Medulla oblongata (tissue), 1 donor: ENCODE data around the gene IMPA2.
"Not testable (repeated sequence)": the region's sequence is repeated elsewhere in the genome, so short reads cannot be mapped to it uniquely, and the experiment has no call there.

Experiments
- DNase-seq: peaks from one replicate; pipeline ENCODE4 v3.0.0-alpha.2; 2015; ENCODE audit errors: extremely low spot score

The IMPA2 gene

DNA sequence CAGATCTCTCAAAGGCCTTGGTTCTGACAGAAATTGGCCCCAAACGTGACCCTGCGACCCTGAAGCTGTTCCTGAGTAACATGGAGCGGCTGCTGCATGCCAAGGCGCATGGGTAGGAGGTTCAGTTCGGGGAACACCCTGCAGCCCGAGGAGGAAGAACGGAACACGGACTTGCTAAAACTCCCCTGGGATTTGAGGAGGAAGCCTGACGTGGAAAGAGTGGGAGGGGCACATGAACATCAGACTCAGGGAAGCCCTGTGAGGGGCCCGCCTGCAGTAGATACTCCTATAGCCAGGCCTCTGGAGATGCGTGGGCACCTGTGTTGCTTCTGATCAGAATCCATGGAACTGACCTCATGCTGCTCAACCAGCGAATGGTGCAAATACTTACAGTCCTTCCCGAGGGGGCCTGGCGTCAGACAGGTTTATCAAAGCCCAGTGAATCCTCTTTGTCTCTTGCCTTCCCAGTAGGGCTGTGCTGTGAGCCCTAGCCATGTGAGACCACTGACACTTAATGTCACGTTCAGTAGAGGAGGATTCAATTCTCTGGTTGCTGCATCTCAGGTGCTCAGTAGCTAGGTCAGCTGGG is 46.8 kb downstream of the IMPA2 start:
- DNase-seq = no peak

DNA sequence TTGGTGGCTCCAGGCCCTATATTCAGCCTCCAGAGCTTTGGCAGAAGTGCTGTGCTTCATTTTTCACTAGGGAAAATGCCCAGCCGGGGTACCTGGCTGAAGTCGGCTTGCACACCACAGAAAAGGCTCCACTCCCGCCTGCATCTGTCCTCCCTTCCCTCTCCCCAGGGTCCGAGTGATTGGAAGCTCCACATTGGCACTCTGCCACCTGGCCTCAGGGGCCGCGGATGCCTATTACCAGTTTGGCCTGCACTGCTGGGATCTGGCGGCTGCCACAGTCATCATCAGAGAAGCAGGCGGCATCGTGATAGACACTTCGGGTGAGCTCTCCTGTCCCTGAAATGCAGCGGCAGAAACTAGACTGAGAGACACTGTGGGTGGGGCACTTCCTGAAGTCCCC is 47.4 kb downstream of the IMPA2 start:
- DNase-seq = no peak

DNA sequence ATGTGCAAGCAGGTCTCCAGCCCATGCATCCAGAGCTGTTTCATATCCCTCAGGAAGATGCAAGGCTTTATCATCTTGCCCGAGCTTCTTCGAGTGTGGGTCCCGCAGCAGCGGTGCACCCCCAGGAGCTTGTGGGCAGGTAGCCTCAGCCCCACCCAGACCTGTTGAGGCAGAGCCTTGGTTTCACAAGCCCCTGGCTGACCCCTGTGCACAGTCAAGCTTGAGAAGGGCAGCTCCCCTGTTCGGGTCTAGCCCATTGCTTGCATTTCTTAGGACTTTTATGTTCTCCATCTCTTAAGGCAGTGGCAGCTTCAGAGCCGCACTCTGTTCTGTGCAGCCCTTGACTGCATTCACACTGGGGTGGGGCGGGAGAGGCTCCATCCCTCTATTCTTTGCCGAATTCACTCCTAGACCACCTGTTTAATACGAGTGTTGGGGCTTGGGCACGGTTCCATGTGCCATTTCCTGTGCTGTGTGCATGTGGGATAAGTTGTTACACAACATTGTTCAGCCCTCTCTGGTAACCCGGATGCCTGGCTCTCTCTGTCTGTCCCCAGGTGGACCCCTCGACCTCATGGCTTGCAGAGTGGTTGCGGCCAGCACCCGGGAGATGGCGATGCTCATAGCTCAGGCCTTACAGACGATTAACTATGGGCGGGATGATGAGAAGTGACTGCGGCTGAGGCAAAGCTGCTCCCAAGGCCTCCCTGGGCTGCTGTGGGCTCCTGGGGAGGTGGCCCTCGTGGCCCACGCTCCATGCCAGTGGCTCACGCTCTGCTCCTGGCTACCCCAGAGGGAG is 48.7 kb downstream of the IMPA2 start:
- no peak for DNase-seq

DNA sequence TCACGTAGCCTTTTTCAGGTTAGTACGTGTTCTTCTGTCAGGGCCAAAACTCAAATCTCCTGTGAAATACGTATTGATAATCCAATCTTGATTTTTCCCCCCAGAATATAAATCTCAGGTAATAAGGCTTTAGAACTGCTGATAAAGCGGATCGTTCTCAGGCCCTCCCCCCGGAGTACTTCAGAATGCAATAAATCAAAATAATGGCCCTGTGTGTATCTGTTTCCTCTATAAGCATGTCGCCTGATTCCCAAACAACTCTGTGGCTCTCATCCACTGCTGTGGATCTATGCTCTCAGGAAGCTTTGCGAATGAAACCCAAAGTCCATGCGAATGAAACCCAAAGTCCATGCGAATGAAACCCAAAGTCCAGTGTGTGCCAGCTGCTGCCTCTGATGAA is 49.4 kb downstream of the IMPA2 start:
- no peak for DNase-seq

DNA sequence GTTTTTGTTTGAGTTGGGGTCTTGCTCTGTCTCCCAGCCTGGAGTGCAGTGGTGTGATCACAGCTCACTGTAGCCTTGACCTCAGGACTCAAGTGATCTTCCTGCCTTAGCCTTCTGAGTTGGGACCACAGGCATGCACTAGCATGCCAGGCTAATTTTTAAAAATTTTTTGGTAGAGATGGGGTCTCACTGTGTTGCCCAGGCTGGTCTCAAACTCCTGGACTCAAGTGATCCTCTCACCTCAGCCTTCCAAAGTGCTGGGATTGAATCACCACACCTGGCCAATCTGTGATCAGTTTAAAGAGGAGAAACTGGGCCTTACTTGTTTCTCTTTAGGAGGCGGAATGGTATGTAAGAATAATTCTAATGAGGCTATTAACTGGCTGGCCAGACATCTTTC is 49.9 kb downstream of the IMPA2 start:
- no peak for DNase-seq

DNA sequence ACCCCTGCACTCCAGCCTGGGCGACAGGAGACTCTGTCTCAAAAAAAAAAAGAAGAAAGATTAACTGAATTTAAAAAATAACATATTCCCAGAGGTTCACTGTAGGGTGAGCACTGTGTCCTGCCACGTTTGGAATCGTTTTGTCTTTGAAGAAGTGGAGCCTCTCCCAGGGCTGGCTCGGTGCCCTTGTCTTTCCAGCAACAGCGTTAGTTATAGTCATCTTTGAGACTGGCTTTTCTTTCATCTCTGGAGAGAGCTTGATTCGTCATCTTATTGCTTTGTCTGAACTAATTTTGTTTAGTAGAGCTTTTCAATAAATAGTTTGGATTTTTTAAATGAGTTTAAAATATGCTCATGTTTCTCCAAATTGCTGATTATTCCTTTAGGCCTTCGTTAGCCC is 50.5 kb downstream of the IMPA2 start:
- DNase-seq = peak; percentile 41

DNA sequence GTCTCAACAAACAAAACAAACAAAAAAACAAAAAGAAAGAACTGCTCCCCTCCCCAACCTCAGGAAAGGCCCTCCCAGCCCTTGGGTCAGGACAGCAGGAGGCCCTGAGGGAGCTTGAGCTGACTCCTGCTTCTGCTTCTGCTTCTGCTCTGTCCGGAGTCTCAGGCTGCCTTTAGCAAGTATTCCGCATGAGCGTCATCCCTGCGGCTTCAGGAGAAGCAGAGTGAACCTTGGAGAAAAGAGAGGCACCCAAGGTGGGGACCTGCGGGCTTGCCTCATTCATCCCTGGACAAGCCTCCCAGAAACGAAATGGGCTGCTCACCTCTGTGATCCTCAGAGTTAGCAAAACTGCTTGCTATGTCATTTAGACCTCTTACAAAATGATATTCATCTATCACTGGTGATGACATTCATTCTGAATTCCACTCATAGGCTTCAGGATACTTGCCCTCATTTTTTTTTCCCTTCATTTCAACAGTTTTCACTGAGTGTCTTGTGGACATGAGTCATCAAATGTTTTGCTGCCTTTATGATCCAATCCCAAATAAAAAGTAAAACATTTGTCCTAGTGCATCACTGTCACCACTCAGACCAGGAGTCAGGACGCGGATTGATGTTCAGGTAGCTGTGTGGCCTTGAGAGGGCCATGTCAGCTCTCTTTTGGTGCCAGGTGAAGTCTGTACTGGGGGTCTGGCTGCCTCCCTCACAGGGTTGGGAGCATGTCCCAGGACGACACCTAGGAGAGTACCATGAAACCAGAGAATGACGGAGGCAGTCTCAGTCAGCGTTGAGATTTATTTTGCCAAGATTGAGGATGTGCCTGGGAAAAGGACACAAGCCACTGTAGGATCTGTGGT is 51.7 kb downstream of the IMPA2 start:
- no peak for DNase-seq

DNA sequence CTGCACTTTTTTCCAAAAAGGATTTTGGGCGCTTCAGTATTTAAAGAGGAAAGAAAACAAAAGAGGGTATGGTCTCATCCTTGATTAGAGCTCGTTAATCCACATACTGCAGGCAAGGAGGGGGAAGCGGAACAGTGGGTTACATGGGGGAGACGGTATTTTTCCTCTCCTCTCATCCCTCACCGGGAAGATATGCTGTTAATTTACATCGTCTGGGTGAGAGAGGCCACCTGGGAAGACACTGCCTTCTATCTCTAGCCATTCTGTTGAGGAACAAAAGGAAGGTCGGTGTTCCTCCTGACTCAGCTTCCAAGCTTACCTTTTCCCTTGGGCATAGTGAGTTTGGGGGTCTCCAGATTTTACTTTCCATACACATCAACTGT is 52.3 kb downstream of the IMPA2 start:
- no peak for DNase-seq

DNA sequence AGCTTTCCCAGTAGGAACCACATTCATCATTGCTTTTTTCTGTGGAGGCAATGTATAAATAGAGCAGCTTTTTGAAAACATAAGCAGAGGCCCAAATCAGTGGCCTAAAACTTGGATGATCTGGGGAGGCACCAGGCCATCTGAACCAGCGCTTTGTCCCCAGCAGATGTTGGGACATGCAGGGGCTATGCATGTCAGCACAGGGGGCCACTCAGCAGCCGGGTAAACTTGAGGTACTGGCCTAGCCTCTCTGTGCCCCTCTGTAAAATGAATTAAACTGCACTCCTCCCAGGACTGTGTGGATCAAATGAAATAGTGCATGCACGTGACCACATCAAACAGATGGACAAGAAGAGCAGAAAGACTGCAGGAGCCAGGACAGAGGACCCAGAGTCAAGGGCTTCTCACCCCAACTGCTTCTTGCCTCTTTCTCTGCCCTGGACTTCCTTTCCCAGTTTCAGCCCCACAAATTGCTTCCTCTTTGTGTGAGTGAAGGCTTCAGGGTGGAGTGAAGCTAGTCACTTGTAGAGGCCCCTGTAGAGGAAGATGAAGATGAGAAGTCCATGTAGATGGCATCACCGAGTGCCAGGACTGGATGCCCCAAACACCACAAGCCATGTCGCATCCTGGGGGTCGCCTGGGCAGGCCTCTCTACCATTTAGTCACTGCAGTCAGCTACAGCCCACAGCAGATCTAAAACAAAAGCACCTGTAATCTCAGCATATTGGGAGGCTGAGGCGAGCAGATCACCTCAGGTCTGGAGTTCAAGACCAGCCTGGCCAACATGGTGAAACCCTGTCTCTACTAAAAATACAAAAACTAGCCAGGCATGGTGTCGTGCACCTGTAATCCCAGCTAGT is 53.2 kb downstream of the IMPA2 start:
- DNase-seq = peak; percentile 54

DNA sequence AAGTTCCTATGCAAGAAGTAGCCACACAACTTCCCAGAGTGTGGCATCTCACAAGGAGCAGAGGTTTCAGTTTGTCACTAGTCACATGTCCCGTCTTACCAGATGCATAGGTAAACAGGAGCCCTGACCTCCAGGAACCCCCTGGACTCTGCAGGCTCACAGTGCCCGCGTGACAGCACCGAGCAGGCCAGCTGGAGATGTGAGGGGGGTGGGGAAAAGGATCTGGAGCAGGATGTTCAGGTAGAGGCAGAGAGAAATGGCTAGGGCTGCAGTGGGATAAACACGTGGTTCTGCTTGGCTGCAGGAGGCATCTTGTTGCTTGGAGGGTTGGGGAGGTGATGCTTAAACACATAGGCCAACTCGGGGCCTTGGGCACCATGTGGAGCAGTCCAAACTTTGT is 54.2 kb downstream of the IMPA2 start:
- DNase-seq = no peak

DNA sequence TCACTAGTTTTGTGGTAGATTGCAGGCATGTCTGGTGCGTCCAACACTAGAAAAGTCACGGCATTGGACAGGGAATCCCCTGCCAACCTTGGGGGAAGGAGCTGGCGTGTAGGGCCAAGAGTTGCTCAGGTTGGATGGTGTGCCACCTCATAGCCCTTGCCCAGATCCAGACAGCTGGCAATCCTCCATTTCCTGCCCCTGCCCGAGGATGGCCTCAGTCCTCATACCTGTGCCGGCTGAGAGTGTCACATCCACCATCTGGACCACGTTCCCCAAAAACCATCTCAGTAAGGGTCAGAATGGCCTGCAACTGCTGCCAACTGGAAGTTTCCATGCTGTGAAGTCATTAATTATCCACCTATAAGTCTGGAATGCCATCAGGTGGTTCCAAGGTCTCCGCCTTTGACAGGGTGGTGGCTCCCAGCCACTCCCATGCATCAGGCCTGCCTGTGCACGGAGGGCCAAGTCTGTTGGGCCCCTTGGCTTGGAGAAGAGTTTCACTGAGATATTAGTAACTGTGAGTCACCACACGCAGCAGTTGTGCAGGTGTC is 55.0 kb downstream of the IMPA2 start:
- DNase-seq = no peak

DNA sequence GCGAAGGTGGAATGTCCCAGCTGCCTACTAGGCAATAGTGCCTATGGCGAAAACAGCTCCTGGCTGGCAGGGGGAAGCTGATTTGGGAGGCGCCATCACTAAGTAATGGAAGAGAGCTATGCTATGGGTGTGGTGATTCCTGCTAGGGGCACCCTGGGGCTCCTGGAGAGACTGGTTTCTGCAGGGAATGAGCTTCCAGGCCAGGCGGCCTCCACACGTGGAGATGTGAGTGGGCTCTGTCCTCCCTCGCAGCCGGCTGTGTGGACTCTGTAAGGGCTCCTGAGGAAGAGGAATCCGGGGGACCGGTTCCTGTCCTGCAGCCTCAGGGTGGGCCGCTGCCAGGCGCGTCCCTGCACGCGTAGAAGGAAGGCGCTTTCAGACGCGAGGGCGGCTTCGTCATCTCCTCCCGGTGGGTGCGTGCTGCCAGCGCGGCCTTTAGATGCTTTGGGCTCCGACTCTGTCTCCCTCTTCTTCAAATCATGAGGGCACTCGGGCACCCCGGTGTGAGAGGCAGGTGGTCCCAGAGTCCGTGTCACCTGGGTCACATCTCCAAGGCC is 56.9 kb downstream of the IMPA2 start:
- no peak for DNase-seq

DNA sequence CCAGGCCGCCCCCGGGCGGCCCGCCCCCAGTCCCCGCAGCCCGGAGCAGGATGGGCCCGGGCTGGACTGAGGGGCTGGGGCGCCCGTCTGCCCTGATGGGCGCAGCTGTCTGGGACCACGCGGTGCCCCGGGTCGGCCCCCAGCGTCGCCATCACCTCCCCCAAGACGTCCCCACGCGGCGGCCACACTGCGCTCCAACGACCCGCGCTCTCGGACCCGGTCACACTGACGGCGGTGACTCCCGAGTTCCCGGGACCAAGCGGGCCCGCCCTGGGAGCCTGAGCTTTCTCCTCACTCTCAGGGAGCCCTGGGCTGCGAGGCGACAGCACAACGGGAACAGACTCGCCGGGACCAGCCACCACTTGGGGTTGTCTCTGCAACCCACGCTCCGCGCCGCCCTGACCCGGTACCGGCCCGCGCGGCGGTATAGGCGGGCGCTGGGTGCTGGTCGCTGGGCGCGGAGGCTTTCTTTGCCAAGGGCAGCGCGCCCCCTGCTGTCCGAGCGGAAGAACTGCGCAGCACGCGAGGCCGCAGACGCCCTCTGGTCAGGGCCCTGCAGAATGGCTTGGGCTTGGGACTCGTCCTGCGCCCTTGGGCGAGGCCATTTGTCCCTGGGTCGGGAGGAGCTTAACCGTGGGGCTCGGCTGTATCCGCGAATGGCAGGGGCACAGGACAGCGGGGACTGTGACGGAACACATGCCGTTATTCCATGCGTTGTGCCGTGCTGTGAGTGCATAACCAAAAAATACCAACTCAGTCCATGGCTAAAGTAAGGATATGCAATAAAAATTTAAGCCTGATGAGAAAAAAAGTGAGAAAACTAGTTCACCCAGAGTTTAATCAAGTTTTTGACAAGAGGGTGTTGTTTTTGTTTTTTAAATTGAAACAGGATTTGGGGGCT is 57.6 kb downstream of the IMPA2 start:
- peak; percentile 82 for DNase-seq

DNA sequence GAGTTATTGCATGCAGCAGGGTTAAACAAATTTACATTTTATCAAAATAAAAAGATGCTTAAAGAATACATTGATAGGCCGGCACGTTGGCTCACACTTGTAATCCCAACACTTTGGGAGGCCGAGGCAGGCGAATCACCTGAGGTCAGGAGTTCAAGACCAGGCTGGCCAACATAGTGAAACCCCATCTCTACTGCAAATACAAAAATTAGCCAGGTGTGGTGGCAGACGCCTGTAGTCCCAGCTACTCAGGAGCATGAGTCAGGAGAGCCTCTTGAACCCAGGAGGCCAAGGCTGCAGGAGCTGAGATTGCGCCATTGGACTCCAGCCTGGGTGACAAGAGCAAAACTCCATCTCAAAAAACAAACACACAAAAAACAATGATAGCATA is 58.2 kb downstream of the IMPA2 start:
- DNase-seq = not testable (repeated sequence)

DNA sequence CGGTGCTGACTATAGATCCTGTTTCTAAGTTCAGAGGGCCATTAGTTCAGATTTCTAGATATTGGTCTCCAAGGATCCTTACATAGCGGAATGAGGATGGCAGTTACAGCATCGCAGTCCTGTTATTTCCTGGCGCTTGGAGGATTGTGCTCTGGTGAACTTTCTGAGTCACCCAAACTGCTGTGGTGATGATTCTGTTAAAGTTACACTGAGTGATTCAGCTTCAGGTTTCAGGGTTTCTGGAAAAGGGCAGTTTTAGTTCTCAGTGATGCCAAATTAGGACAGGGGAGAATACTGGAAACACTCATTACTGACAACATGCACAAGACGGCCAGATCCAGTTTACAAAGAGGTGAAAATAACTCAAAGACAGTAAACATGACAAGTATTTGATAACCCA is 60.3 kb downstream of the IMPA2 start:
- DNase-seq = no peak

DNA sequence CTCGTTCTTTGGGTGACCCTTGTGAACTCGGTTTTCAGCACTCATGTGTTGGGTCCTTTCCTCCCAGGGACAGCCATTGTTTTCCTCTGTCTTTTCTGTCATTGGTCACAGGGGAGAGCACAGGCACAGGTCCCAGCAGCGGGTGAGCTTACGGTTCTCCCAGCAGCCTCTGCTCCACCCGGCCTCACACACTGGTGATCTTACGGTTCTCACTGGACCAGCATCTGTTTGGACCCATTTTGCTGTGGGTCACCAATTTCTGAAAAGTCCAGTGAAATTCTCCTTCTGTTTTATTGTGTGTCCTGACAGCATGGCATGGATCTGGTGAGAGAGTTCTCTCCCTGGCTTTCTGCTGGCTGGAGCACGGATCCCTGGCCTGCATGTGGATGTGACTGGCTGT is 62.5 kb downstream of the IMPA2 start:
- no peak for DNase-seq

DNA sequence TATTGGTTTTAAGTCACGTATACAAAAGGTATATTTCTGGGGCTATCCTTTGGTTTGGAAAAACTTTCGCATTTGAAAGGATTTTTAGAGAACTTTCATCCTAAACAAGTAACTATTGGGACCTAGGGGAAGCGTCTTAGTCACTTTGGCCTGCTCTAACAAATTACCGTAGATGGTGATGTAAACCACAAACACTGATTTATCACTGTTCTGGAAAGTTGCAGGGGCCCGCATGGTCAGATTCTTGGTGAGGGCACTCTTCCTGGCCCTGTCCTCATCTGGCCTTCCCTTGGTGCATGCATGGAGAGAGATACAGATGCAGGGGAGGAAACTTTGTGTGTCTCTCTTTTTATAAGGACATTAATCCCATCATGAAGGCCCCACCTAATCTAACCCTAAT is 63.3 kb downstream of the IMPA2 start:
- DNase-seq = no peak

DNA sequence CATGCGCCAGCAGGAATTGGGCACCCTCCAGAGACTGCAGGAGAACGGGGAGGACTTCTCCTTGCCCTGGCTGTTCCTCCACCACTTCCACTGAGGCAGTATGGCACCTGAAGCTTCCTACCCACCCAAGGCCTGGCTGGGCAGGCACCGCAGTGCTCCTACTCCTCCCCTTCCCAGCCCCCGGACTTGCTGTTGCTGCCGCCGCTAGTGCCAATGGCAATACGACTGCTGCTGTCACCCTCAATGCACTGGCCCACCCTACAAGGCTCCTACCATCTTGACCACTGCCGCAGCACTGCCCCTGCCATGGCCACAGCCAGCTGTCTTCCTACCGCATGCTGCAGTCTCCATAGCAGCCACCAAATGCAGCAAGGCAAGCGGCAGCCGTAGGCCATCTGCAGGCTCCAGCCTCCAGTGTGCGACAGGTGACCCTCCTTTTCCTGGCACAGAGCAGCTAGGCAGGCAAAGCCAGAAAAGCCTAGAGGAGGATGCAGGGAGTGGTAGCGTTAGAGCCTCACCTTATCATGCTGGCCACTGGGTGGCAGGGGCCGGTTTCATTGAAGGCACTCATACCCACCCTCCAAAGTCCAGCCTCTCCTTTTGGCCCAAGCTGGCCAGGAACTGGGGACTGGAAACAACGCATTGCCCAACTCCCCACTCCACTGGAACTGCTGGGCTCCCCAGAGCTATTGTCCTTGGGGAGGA is 64.9 kb downstream of the IMPA2 start:
- DNase-seq = no peak

DNA sequence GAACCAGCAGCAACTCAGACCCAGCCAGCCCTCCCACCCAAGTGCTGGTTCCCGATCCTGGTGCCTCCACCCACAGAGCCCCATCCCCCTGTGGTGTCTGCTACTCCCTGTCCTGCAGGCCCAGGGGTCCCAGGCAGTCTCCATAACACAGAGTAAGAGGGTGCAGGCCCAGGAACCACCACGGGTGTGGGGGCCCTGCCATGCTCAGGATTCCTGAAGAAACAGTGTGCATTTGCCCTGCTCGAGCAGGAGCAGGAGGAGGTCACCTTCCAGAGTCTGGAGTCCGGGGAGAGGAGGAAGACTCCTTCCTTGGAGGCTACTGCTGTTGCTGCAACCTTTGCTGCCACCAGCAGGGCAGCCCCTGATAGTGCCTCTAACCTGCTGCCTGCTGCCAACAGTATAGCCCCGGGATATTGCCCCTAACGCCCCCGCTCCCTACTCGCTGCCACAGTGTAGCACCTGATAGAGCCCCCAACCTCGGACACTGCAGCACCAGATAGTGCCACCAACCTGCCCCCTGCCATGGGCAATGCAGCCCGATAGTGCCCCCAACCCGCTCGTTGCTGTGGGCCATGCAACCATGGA is 65.5 kb downstream of the IMPA2 start:
- no peak for DNase-seq
